Fibroblast of lung (primary cell): Measurements from ENCODE around the gene SETDB1. TPM values are rescaled to one million over a fixed set of nuclear protein-coding genes. Genes with fewer than 3 reads are reported as not detected.

Experiments used
- DNase-seq, 2 donors: peaks; one replicate each; pipeline versions ENCODE4 v3.0.0 to v3.0.0-alpha.2; 2010; ENCODE audit warnings: low read depth in 2 of 2
- H2AFZ ChIP-seq: 2 replicates; pipeline ENCODE4 v1.5.1; 2012; ENCODE audit warnings: low read length, control low read depth, inconsistent platforms
- H3K27ac ChIP-seq: 2 replicates; pipeline ENCODE4 v1.5.1; 2011; ENCODE audit warnings: low read length, control low read depth; ENCODE audit not compliant: insufficient read depth
- H3K27me3 ChIP-seq: 2 replicates; pipeline ENCODE4 v1.5.1; 2011; ENCODE audit warnings: mild to moderate bottlenecking, low read length; ENCODE audit not compliant: control insufficient read depth, insufficient read depth
- H3K36me3 ChIP-seq: 2 replicates; pipeline ENCODE4 v1.5.1; 2011; ENCODE audit warnings: low read length; ENCODE audit not compliant: control insufficient read depth, insufficient read depth
- H3K4me1 ChIP-seq: 2 replicates; pipeline ENCODE4 v1.5.1; 2011; ENCODE audit warnings: low read length; ENCODE audit not compliant: control insufficient read depth, insufficient read depth; ENCODE audit errors: extremely low read depth
- H3K4me2 ChIP-seq: 2 replicates; pipeline ENCODE4 v1.5.1; 2011; ENCODE audit warnings: low read length, control low read depth; ENCODE audit not compliant: insufficient read depth; ENCODE audit errors: extremely low read depth
- H3K4me3 ChIP-seq, 4 experiments: fragments of 200-600 bp in 1 of 4; sonication (generic) in 1 of 4; replicated peaks in 1 of 4; 2 replicates each; pipeline ENCODE4 v1.5.1; 2011 to 2016; ENCODE audit warnings: low read length in 4 of 4, low read depth in 3 of 4, mild to moderate bottlenecking in 3 of 4, control low read depth in 2 of 4, inconsistent platforms in 1 of 4, mixed read lengths in 1 of 4; ENCODE audit not compliant: insufficient read depth in 1 of 4; ENCODE audit errors: control extremely low read depth in 1 of 4
- H3K79me2 ChIP-seq: 2 replicates; pipeline ENCODE4 v1.5.1; 2012; ENCODE audit warnings: mild to moderate bottlenecking, low read length, inconsistent platforms; ENCODE audit not compliant: control insufficient read depth, insufficient read depth
- H3K9ac ChIP-seq: 2 replicates; pipeline ENCODE4 v1.5.1; 2011; ENCODE audit warnings: mild to moderate bottlenecking, low read length, control low read depth; ENCODE audit not compliant: insufficient read depth
- H3K9me3 ChIP-seq: 2 replicates; pipeline ENCODE4 v1.5.1; 2012; ENCODE audit warnings: low read depth, low read length; ENCODE audit not compliant: control insufficient read depth, insufficient read depth
- H4K20me1 ChIP-seq: 2 replicates; pipeline ENCODE4 v1.5.1; 2011; ENCODE audit warnings: low read length; ENCODE audit not compliant: control insufficient read depth, insufficient read depth; ENCODE audit errors: extremely low read depth
- CTCF ChIP-seq, 2 donors: IDR thresholded peaks in 1 of 2; conservative IDR thresholded peaks in 1 of 2; 1 replicate in 1 of 2; 2 replicates in 1 of 2; pipeline ENCODE4 v1.5.1; 2011 to 2012; ENCODE audit warnings: low read length in 2 of 2, control low read depth in 1 of 2, inconsistent platforms in 1 of 2, low read depth in 1 of 2, mild to moderate bottlenecking in 1 of 2
- EZH2 ChIP-seq: IDR thresholded peaks from 2 replicates; pipeline ENCODE4 v1.5.1; 2012; ENCODE audit warnings: low read length, control low read depth, mild to moderate bottlenecking; ENCODE audit errors: missing control alignments
- polyA plus RNA-seq, 2 donors: library from polyadenylated mRNA; depleted of rRNA in 1 of 2; stranded (reverse) in 1 of 2; unstranded in 1 of 2; fragments of >200 nt; gene quantifications; 2 replicates each; pipeline ENCODE4 v1.2.1, GENCODE V29; 2011 to 2012; ENCODE audit warnings: missing spikeins in 1 of 2
- total RNA-seq: library from RNA; depleted of rRNA; stranded (reverse); fragments of >200 nt; gene quantifications from 2 replicates; pipeline ENCODE4 v1.2.1, GENCODE V29; 2014

The SETDB1 gene
- total and polyA plus RNA-seq, 2 donors (not counting 1 experiment from before 2014, with no cell fraction given): 27.0 to 30.7 TPM

DNA sequence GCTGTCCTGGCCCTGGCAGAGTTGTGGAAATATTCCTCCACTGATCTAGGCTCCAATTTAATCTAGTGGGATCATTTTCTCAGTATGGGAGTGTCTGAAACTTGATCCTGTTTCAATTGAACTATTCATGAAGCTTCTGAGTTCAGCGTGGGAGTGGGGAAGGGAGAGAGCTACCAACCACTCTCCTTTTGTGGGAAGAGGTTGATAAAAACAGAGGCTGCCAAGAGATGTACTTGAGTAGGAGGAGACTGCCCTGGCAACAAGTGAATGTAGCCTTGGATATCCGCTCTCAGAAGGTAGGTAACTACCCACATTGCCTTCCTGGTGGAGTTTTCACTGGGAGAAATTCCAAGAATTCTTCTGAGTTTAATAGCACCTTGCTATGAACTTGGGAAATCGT is 39.1 kb upstream of the SETDB1 start, which contains the start of gene CTXND2:
CTXND2 (plus strand) TSS at position 119 of the 400 bp plus-strand sequence. CDS start 25,179 bp downstream, outside the sequence.
- H4K20me1 ChIP-seq: no peaks in the 10 kb centered on the region
- no peaks in the 10 kb centered on the region for H3K79me2 ChIP-seq
- no peaks in the 10 kb centered on the region for H3K9me3 ChIP-seq
- DNase-seq: peak; percentile 15 to 84
- H2AFZ ChIP-seq: no peak within 1 kb of the TSS
- no peaks in the 10 kb centered on the region for H3K36me3 ChIP-seq
- no peak within 1 kb of the TSS for H3K4me3 ChIP-seq
- H3K4me1 ChIP-seq: peaks cover 2% of the 10 kb centered on the region
- no peaks in the 10 kb centered on the region for H3K27me3 ChIP-seq
- no peak for TF ChIP-seq EZH2
- no peak for TF ChIP-seq CTCF (conservative IDR thresholded peaks at IDR 0.05 in 1 of 2, IDR thresholded peaks at IDR 0.05 in 1 of 2; ENCODE audit: low read depth in 1 of 2, low read length in 2 of 2)
- H3K27ac ChIP-seq: no peak within 1 kb of the TSS
- no peak within 1 kb of the TSS for H3K4me2 ChIP-seq
- H3K9ac ChIP-seq: no peak within 1 kb of the TSS

DNA sequence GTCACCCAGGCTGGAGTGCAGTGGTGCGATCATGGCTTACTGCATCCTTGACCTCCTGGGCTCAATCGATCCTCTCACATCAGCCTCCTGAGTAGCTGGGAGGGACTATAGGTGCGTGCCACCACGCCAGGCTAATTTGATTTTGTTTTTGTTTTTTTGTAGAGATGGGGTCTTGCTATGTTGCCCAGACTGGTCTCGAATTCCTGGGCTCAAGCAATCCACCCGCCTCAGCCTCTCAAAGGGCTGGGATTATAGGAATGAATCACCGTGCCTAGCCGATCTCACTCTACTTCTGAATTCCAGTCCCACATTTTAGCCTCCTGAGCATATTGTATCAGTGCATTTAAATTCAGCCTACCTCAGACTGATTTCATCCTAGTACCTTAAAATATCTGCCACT is 37.4 kb upstream of the SETDB1 start:
- Histone ChIP-seq H4K20me1 (no peaks in the 10 kb centered on the region), H3K9me3 (no peaks in the 10 kb centered on the region), H3K4me3 (no peak overlapping the region), H3K79me2 (no peaks in the 10 kb centered on the region), H3K4me1 (no peaks in the 10 kb centered on the region), H3K36me3 (no peaks in the 10 kb centered on the region), H3K9ac (no peak overlapping the region), H3K4me2 (no peak overlapping the region), H3K27me3 (no peaks in the 10 kb centered on the region), H3K27ac (no peak overlapping the region), H2AFZ (no peak overlapping the region)
- DNase-seq: no peak
- no peak for TF ChIP-seq EZH2
- TF ChIP-seq CTCF (conservative IDR thresholded peaks at IDR 0.05 in 1 of 2, IDR thresholded peaks at IDR 0.05 in 1 of 2; ENCODE audit: low read depth in 1 of 2, low read length in 2 of 2): no peak

DNA sequence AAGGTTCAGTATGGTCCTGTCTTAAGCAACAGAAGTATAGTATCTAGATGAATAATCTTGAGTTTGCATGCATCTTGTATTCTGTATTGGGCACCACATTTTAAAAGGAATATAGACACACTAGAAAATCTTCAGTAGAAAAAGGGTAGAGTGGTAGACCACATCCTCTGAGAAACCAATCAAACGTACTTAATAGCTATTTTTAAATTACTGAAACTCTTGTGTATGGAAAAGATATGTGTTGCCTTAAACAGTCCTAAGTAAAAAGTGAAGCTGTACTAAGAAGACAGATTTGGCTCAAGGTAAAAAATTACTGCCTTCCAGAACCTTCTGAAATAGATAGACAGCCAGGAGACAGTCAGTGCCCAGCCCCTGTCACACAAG is 36.1 kb upstream of the SETDB1 start:
- no peaks in the 10 kb centered on the region for H3K79me2 ChIP-seq
- no peak overlapping the region for H3K27ac ChIP-seq
- no peak overlapping the region for H3K9ac ChIP-seq
- no peak overlapping the region for H2AFZ ChIP-seq
- no peaks in the 10 kb centered on the region for H3K27me3 ChIP-seq
- no peaks in the 10 kb centered on the region for H3K9me3 ChIP-seq
- no peaks in the 10 kb centered on the region for H3K36me3 ChIP-seq
- H4K20me1 ChIP-seq: no peaks in the 10 kb centered on the region
- no peak for TF ChIP-seq EZH2
- no peak for TF ChIP-seq CTCF (conservative IDR thresholded peaks at IDR 0.05 in 1 of 2, IDR thresholded peaks at IDR 0.05 in 1 of 2; ENCODE audit: low read depth in 1 of 2, low read length in 2 of 2)
- no peaks in the 10 kb centered on the region for H3K4me1 ChIP-seq
- DNase-seq: no peak
- no peak overlapping the region for H3K4me2 ChIP-seq
- H3K4me3 ChIP-seq: no peak overlapping the region
